NCI-H1436 (cell line): ENCODE results near the gene CORO1C.

Experiments used
- DNase-seq: peaks from one replicate; lab custom pipeline; 2025; lab: John Stamatoyannopoulos, UW

CORO1C gene

GRCh38 chr12:108696111-108696995 is 35.0 kb downstream of the CORO1C start:
- DNase-seq = no peak

DNA sequence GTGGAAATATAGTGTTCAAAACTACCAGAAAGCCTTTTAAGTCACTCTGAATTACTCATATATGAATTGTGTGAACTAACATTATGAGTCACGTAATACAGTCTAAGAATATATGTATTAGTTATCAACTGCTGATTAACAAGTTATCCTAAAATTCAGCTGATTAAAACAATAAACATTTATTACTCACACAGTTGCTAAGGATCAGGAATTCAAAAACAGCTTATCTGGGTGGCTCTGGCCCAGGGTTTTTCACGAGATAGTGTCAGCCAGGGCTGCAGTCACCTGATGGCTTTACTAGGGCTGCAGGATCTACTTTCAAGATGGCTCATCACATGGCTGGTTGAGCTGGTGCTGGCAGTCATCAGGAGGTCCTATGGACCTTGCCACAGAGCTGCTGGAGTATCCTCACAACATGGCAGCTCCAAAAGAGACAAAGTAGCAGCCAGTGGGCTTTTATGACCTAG is 36.5 kb downstream of the CORO1C start:
- DNase-seq = no peak

DNA sequence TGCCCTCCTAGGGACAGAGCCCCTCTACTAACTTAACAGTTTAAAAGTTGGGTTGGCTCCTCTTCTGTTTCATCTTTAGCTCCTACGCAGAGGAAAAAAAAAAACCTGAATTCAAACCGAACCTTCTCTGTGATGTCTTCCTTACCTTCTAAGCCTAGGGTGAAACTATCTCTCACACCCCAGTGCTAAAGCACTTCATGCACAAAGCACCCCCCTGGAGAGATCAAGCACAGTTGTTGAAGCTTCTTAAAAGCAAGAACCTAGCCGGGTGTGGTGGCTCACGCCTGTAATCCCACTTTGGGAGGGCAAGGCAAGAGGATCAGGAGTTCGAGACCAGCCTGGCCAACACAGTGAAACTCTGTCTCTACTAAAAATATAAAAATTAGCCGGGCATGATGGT is 37.6 kb downstream of the CORO1C start:
- DNase-seq = no peak

- DNase-seq = no peak
Observed at GRCh38 chr12:108693186-108693730, 38.1 kb downstream of the CORO1C start.

- DNase-seq = peak; percentile 54
Observed at GRCh38 chr12:108691998-108692808, 39.1 kb downstream of the CORO1C start.

DNA sequence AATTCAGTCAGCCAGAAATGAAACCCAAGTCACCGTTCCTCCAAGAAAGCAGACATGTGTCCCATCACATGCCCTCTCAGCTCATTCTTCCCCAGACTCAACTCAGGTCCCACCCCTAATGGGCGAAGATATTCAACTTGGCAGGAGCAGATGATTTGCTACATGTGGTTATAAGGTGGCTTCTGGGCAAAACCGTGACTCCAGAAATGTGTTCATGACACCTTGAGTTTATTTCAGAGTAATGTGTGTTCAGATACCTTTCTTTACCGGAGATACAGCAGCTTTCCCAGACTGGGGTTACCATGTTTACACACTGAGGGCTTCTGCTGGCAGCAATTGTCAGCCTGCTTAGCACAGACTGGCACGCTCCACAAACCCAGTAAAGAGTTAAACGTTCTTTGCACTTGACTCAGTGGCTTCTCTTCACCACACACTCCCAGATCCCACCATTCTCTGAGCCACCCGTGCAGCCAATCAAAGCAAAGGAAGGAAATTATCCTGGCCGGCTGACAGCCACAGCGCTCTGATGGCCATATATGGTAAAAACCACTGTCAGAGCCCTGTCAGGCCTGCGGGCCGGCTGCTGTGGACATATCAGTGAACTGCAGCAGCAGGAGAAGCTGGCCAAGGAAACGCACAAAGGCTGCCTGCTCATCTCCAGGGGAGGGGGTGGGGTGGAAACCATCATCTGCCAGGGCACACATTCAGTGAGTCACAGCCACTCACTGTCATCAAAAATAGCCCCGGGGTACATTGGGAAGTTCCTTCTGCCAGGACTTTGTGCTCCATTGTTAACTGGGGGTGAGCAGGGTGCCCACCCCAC is 39.9 kb downstream of the CORO1C start:
- peak; percentile 79 for DNase-seq

DNA sequence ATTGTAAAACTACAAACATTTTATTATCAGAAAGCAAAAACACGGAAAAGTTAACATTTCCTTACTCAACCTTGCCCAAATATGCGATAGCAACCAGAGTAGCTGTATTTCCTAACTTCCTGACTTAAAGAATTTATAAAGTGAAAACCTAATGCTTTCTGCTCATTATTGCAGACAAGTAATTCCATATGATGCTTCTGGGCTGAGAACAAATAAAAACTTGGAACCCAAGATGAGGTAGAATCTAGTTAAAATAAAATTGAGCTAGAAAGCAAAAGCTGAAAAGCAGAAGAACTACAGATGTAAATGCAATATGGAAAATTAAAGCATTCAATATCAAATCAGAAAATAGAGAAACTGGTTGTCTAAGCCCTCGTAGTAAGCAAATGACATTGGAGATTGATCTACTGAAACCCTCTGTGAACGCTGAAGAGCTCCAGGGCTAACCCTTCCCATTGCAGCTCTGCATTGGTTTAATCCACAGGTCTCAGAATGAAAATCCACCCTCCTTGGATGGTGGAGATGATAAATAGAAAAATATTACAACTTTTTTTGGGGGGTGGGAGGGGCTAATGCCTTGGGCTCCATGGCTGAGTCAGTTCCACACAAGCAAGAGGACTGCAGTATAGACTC is 40.7 kb downstream of the CORO1C start:
- no peak for DNase-seq

GRCh38 chr12:108690191-108690518 is 41.2 kb downstream of the CORO1C start:
- no peak for DNase-seq

DNA sequence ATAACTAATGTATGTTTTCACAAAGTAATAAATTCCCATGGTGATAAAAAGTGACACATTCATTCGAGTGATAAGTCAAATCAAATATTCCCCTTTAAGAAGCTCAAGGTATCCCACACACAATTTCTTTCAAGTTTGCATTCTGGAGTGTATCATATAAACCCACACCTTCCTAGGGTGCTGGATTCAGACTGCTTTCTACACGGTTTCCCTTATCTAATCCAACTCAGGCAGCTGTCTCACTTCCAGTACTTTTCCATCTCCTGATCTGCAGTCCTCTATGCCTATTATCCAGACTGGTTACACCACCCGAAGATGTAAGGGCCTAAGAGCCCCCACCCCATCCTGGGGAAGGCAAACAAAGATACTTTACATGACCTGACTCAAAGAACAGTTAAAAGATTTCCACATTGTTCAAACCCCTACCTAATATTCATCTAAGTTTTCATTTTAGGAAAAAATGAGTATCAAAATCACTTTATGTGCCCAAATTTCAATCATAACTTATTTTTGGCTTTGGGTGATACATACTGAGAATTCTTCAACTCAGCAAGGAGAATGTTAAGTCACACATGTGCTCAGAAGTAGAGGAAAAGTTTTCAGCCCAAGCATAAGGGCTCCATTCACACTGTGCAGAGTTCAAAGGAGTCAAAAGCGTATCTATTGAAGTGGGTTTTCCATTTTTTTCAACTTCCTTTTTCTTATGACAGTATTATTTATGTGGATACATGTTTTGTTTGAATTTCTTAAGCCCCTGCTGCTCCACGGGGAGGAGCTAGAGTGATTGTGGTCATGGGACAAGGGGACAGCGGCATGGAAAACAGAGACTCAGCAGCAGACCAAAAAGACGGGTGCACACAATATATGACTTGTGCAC is 41.8 kb downstream of the CORO1C start:
- DNase-seq = no peak

- no peak for DNase-seq
Observed at GRCh38 chr12:108686780-108687179, 44.5 kb downstream of the CORO1C start.

DNA sequence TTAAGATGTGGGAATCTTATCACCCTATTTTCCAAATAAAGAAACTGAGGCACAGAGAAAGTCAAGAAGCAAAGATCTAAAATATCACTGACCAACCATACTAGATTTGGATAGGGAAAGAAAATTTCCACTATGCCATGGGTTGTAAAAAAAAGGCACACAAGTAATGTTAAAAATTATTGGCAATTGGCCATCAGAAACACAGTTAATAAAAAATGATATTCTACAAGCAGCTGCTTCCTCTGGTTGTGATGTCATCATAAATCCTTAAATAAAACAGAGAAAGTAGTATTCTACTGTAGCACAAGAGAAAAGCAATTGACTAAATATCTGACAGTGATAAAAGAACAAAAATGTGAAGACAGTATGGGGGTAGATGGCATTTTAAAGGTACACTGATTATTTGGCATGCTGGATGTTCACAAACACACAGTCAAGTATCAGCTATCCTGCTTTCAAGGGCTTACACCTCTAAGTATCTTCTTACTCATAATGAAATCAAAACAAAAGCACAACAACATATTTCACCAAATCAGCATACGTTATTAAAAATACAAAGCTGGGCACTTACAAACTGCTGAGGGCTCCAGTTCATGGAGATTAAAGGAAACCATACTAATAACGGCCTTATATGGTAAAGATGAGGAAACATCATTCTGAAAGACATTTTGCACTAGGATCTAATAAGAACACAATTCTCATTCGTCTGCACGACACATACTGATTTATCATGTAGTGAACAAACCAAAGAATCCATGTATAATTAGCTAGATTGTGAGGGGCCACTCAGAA is 45.7 kb downstream of the CORO1C start:
- DNase-seq = no peak

- no peak for DNase-seq
Observed at GRCh38 chr12:108683906-108684556, 47.3 kb downstream of the CORO1C start.

DNA sequence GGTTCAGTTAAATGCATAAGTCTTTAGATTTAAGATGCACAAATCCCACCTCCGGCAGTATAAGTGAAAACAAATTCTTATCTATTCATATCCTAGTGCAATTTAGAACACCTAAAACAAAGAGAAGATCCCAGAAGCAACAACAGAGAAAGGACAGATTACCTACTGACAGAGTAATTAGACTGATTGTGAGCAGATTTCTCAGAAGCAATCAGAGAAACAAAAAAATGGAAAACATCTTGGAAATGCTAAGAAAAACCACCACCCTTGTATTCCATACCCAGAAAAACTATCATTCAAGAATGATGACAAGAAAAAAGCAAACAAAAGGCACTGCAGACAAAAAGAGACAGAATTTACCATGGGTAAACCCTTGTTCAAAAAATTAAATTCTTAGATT is 50.0 kb downstream of the CORO1C start:
- no peak for DNase-seq

DNA sequence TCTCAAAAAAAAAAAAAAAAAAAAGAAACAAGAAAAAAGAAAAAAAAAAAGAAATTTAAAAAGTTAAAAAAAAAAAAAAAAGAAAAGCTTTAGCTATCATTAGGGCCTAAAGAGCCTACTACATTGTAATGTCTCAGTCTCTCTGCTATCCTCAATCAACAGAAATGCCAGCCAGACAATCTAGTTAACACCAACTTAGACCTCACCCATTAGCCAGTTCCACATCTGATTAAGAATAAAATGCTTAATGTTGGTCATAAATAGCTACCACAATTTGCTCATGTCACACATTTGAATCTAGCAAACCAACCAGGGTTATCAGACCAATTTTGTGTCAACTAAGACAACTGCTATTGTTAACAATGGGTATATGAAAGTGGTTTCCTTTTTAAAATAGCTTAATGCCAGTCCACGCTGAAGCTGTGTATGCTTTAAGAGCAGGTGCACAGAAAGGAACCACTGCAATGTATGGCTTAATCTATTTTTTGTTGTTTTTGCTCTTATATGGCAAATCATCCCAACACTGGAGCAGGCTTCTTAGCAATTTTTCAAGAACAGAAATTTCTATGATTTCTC is 52.1 kb downstream of the CORO1C start:
- DNase-seq = no peak

DNA sequence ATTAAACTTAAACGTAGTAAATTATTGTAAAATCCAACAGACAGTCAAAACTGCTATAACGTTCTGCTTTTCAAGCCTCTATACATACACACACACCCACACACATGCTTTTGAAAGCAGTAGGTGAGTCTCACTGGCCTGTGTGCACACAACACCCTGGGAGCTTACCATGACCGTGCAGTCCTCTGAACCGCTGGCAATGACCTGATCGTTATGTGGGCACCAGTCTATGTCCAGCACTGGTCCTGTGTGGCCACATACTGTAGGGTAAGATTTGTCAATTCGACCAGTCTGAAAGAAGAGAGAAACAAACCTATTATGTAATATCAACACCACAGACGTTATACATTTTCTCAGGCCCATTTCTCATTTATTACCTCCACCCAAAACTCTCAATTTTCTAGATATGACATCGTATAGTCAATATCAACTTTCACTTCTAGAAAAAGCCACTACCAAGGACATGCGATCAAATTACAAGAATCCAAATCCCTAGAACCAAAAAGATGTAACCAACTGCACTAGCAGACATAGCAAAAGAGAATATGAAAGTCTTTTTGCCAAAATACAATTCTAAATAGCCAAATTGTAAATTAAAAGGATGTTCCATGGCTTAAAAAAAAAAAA is 53.1 kb downstream of the CORO1C start:
- DNase-seq = no peak

DNA sequence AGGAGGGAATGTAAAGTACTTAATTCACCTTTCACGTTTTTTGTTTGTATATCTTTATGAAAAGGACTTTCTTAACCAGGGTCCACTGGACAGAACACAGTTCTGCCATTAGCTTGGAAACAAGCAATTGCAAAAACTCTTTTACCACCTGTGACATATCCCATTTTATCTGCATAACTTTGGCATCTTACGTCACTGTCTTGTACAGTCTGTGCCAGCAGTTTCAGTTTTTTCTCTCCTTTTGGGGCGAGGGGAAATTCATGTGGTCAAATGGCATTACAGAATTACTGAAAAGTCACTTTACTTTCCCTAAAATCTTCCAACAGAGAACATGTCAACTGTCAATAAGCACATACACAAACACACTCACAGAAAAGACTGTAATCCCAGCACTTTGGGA is 53.9 kb downstream of the CORO1C start:
- DNase-seq = no peak

DNA sequence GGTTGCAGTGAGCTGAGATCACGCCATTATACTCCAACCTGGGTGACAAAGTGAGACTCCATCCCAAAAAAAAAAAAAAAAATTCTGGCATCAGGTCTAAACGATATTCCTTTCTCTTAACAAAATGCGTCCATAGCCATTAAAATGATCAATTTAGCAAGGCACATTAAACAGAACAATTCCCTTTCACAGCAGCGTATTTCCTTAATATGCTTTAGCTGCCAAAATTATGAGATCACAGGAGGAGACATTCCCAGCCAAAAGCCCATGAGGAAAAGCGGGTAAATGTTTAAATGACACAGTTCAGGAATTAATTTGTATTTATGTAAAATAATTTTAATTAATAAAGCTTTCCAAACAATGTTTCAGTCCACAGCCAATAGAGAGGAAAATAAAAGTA is 54.6 kb downstream of the CORO1C start:
- no peak for DNase-seq

GRCh38 chr12:108675792-108676191 is 55.5 kb downstream of the CORO1C start:
- no peak for DNase-seq
